Ovary (tissue), 3 donors: ENCODE data around the gene CAV1.

ENCODE experiments used
- CTCF ChIP-seq, 3 donors: fragments of 450-650 bp in 2 of 3; fragments of 200-600 bp in 1 of 3; IDR thresholded peaks; one replicate each; pipeline versions ENCODE4 v1.5.1 to v1.8.0; 2016 to 2022; ENCODE audit warnings: antibody characterized with exemption in 3 of 3, mild to moderate bottlenecking in 1 of 3
- EP300 ChIP-seq: sonication (generic); formaldehyde crosslinking; IDR thresholded peaks from one replicate; pipeline ENCODE4 v1.6.1; 2017; ENCODE audit warnings: antibody characterized with exemption
- POLR2A ChIP-seq: fragments of 450-650 bp; IDR thresholded peaks from one replicate; pipeline ENCODE4 v1.6.1; 2017; ENCODE audit warnings: antibody characterized with exemption, mild to moderate bottlenecking, moderate library complexity
- donor health status: DM: no; HTN: no; CAD: no.

GRCh38 chr7:116512520-116513188 is 12.2 kb upstream of the CAV1 start:
- TF ChIP-seq CTCF (IDR thresholded peaks at IDR 0.05) = no peak
- TF ChIP-seq POLR2A = no peak
- TF ChIP-seq EP300 = no peak
